GM12874 (cell line): ENCODE results near the gene SENP3.
A peak's percentile ranks its signal among the peaks of the same experiment; 100 is the strongest.

Experiments used
- CTCF ChIP-seq: IDR thresholded peaks from 2 replicates; pipeline ENCODE4 v1.5.1; 2011; ENCODE audit warnings: low read depth, mild to moderate bottlenecking, control low read depth, low read length, moderate library complexity; ENCODE audit not compliant: insufficient read depth

SENP3 gene

GRCh38 chr17:7561589-7562207, at the start of gene SENP3:
Gene SENP3 (plus strand): TSS chr17:7561919. CDS start chr17:7563077, 1,158 bp downstream.
- TF ChIP-seq CTCF, result no peak

GRCh38 chr17:7512105-7512504, 49.6 kb upstream of the SENP3 start:
- no peak for TF ChIP-seq CTCF

GRCh38 chr17:7512824-7513540, 48.7 kb upstream of the SENP3 start:
- TF ChIP-seq CTCF, result no peak

- no peak for TF ChIP-seq CTCF
These were observed 47.8 kb upstream of the SENP3 start for GRCh38 chr17:7513850-7514419.

- TF ChIP-seq CTCF, result no peak
These were observed 45.7 kb upstream of the SENP3 start for GRCh38 chr17:7515911-7516610.

DNA sequence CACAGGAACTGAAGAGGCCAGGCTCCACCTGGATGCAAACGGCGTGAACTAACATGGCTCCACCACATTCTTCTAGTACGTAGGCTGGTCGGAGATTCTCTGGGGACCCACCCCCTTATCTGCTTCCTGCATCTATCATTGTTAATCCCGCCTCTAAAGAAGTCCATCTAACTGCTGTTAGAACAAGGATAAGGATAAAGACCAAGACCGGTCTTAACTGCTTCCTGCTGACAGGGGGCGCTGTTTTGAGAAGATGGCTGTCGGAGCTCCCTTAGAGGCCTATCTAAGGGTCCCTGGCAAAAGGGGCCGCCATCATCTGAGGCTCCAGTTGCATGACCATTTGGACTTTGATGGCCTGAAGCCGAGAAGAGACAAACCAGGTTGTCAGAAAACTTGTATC, 38.7 kb upstream of the SENP3 start:
- peak; percentile 64 for TF ChIP-seq CTCF

GRCh38 chr17:7528842-7529241, 32.9 kb upstream of the SENP3 start:
- no peak for TF ChIP-seq CTCF
